Inflammatory macrophage (primary cell): ENCODE measurements around the gene MPND.

Source experiments
- DNase-seq, 2 donors: peaks; one replicate each; pipeline ENCODE4 v3.0.0-alpha.2; 2020 to 2022

The MPND gene

GRCh38 chr19:4379383-4380253 is 36.3 kb downstream of the MPND start:
- DNase-seq = no peak

GRCh38 chr19:4380254-4380727 is 36.9 kb downstream of the MPND start:
- peak in 1 of 2 donors; percentile 28 for DNase-seq

- DNase-seq = no peak
Measured at GRCh38 chr19:4385291-4386040, 42.1 kb downstream of the MPND start.

- DNase-seq = no peak
Measured at GRCh38 chr19:4386041-4386782, 42.9 kb downstream of the MPND start.

GRCh38 chr19:4388337-4389063 is 45.1 kb downstream of the MPND start:
- no peak for DNase-seq

GRCh38 chr19:4389064-4389375 is 45.7 kb downstream of the MPND start:
- no peak for DNase-seq

GRCh38 chr19:4389511-4390016 is 46.2 kb downstream of the MPND start:
- DNase-seq = no peak

GRCh38 chr19:4390017-4390566 is 46.7 kb downstream of the MPND start:
- peak in 1 of 2 donors; percentile 28 for DNase-seq

GRCh38 chr19:4390567-4391305 is 47.4 kb downstream of the MPND start:
- no peak for DNase-seq

- DNase-seq = no peak
Measured at GRCh38 chr19:4391306-4391693, 47.9 kb downstream of the MPND start.

GRCh38 chr19:4391701-4392483 is 48.5 kb downstream of the MPND start:
- DNase-seq = no peak

GRCh38 chr19:4393947-4394590 is 50.7 kb downstream of the MPND start:
- DNase-seq = no peak

GRCh38 chr19:4396949-4397783 is 53.8 kb downstream of the MPND start:
- DNase-seq = no peak

- DNase-seq = peak; percentile 47 to 53
Measured at GRCh38 chr19:4399812-4400134, 56.4 kb downstream of the MPND start.

GRCh38 chr19:4400135-4400936 is 57.0 kb downstream of the MPND start, which contains the start of gene SH3GL1:
Gene SH3GL1, minus strand, starts transcription at chr19:4400547. Its CDS starts 179 bp downstream, at chr19:4400368.
- peak; percentile 94 to 95 for DNase-seq

- DNase-seq = no peak
Measured at GRCh38 chr19:4401769-4402170, 58.4 kb downstream of the MPND start.

GRCh38 chr19:4402171-4403004 is 59.0 kb downstream of the MPND start, which contains the start of gene CHAF1A:
Gene CHAF1A, plus strand, starts transcription at chr19:4402640. Its CDS starts 123 bp downstream, at chr19:4402763.
- peak; percentile 100 for DNase-seq
